COLO829 (cell line): ENCODE measurements around the gene SBF2.

Source experiments
- DNase-seq: peaks from one replicate; pipeline ENCODE4 v3.0.0; 2012; ENCODE audit warnings: low spot score

SBF2 gene

DNA sequence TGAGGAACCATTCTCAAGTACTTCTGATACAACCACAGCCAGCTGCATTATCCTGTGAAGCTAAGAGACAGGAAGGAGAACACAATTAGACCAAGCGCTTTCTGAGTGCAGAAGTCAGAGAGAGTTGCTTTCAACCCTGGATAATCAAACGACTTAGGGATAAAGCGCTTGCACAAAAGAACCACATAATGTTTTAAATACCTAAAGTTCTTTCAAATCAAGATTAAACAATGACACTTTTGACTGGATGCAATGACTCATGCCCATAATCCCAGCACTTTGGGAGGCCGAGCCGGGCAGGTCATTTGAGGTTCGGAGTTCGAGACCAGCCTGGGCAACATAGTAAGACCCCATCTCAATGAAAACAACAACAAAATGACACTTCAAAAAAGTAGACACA, 485.1 kb downstream of the SBF2 start:
- peak; percentile 60 for DNase-seq

DNA sequence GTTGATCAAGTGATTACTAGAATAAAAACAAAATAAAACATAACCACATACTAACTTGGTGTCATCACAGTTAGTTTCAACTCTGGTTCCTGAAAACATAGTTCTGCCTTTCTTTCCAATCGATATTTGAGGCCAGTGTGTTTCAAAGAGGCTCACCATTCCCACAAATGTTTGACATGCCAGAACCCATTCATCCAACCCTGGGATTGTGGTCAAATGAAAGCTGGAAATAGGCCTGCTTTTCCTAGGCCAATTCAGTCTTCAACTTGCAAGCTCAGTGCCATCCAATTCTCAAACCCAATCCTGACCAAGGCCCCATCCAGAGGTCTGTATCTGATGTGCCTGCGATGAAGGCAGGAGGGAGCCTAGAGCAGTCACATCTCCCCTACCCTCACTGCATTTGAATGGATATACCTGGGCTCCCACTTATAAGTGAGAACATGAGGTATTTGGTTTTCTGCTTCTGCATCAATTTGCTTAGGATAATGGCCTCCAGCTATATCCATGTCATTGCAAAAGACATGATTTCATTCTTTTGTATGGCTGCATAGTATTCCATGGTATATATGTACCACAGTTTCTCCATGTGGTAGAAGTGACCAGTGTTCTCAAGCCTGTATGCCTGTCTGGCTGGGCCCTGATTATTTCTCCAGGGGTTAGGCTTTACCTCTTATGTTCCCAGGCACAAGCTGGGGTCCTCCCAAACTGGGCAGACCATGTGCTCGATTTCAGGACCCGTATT, 486.9 kb downstream of the SBF2 start:
- no peak for DNase-seq

DNA sequence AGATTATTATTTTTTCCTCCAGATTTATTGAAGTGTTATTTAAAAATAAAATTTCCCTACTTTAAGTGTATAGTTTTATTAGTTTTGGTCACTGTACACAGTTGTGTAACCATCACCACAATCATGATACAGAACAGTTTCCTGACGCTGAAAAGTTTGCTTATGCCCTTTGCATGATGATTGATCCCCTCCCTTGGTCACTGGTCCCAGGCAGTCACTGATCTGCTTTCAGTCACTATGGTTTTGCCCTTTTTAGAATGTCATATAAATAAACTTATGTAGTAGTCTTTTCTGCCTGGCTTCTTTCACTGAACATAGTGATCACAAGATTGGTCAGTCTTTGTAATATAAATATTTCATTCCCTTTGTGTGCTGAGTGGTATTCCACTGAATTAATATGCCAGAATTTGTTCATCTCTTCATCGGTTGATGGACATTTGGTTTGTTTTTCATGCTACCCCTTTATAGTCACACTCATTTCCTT, 489.6 kb downstream of the SBF2 start:
- DNase-seq: no peak

DNA sequence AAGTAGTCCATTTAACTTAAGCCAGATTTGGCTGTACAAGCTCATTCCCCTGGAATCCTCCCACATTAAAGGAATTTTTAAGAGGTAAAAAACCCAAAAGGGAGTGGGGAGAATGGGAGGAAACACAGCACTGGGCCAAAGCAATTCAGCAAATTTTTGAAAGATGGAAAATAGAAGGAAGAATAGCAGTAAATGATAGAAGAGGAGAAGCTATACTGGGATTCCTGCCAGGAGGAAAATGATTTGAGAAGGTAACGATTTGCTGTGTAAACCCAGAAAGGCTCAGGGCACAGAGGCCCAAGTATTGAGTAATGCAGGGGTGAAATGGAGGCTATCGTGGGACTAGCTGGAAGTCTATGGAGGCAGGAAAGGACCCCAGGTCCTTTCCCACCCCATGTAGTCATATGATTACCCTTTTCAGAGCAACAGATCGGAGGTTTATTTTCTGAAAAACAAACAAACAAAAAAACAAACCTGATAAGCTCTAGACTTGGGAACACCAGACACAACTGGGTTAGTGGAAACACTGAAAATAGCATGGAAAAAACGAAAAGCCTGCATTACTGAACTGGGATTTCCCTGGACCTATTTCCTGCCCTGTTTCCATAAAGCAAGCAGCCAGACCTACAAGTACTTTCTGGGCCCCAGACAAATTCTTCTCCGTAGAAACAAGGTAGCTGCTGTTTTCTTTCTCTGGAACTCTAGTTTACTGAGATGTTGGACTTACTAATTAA, 490.2 kb downstream of the SBF2 start:
- no peak for DNase-seq

DNA sequence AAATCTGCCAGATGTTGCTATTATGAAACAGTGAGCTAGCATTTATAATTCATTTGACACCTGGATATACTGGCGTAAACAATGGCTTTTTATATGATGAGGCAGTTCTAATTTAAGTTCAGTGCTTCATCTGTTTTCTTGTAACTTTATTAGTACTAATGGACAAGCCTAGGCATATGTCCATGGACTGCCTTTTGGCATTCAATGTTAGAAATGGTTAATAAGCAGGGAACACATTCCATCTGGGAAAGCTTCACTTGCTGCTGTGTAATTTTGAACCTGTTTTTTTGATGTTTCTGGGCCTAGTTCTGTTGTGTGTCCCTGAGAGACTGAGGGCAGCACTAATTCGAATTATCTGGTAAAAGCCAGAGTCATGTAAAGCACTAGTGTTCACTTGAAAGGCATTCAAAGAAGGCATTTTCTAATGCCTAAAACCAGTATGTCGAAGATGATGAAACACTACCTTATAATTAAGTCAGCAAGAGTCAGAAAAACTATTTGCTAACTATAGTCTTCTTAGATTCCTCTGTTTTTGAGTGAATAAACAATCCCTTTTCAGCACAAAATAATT, 491.6 kb downstream of the SBF2 start:
- no peak for DNase-seq

DNA sequence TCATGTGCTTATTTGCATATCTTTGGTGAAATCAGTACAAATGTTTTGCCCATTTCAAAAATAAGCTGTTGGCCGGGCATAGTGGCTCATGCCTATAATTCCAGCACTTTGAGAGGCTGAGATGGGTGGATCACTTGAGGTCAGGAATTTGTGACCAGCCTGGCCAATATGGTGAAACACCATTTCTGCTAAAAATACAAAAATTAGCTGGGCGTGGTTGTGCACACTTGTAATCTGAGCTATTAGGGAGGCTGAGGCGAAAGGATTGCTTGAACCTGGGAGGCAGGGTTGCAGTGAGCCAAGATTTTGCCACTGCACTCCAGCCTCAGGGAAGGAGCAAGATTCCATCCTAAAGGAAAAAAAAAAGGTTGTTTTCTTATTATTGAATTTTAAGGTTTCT, 494.1 kb downstream of the SBF2 start:
- no peak for DNase-seq

DNA sequence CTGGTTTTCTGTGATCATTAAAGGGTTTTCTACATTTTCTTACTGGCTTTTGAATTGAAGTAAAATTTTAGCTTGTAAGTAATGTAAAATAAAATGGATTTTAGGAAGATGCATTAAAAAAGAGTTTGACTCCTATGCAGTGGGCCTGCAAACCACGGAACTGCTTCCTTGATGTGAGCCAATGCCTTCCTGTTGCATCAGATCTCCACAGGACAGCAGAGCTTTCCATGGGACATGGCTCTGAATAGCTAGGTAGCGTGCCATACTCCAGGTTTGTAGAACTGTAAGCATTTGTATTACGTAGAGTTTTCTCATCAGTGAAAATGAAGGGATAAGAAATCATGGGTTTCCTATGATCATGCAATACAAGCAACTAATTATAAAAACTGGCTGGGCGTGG, 496.7 kb downstream of the SBF2 start:
- no peak for DNase-seq

DNA sequence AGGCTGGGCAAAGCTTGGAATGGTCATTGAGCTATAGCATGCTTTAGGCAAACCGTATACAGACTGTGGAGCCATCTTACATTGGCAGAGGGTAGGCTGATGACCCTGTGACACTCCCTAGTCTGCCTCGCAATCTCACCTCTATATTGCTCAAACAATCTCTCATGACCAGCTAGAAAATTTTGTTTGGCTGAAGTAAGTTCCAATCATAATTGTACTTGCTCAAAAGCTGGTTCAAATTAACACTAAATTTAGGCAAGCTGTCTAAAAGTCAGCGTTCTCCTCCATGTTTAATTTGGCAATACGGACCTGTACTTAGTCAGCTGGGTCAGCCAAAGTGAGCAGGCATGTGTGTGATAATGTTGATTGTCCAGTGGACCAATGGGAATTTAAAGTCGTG, 497.2 kb downstream of the SBF2 start:
- DNase-seq: no peak

DNA sequence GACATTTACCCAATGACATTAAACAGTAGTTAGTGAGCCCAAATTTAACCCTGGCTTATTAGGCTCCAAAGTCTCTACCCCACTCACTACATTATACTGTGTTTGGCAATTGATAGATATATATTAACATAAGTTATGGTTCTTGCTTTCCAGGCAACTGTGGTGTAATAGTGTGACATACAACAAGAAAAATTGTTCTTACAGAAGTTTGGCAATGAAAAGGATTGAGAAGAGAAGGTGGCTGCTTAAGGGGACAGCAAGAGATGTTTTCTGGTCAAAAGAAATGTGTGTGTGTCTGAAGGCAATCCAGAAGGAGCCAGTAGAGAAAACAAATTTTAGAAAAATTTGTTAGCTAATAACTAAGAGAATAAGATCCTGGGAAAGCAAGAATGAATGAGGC, 497.8 kb downstream of the SBF2 start:
- DNase-seq: no peak

DNA sequence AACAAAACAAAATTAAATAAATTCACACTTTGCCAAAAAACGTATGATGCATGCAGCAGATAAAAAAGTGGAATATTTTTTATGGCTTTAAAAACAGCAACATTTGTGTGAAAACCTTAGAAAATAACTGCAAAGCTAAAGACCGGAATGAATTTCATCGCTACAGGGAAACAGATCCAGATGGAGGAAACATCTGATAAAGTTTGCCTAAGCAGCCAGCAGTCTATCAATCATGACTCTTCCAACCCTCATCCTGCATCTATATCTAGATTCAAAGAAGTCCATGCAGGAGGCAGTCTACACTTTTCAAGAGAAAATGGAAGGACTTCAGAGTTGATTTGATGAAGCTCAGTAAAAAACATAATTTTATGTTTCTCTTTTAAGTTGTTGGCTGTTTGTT, 503.3 kb downstream of the SBF2 start:
- no peak for DNase-seq

DNA sequence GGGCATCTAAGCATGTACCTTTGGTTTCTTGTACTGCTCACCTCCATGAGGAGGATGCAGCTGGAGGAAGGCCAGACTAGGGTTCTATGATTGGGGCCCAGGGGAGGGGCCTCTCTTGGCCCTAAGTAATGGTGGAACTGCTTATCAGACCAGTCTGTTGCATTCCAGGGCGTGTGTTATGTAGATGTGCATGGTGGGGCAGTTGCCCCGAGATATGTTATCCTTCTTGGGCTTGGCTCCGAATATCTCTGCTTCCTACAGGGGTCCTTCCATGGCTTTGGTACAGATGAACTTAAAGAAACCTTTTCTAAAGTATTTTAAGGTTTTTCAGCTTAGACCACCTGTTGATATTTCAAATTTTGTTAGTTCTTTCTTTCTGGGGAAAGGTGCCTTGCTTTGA, 504.1 kb downstream of the SBF2 start:
- no peak for DNase-seq

DNA sequence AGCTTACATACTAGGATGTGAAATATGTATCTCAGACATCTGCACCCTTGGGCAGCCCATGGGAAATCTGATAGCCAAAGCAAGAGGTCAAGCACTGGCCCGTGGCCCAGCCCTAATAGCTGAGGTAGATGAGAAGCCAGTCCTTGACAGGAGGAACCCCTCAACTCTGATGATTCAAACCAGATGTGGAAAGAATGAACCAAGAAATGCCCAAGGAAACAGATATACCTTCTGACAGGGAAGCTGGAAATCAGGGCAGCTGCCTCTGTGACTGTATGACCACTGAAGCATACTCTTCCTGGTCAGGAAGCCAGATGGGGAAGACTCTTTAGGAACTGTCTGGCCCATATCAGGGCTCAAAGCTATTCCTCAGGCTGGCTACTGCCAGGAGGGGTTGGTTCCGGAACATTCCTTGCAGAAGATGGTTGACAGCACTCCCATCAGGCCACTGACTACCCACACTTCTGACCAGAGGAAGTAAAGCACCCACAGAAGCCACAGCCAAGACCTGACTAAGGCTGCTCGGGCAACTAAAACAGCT, 506.0 kb downstream of the SBF2 start:
- no peak for DNase-seq

DNA sequence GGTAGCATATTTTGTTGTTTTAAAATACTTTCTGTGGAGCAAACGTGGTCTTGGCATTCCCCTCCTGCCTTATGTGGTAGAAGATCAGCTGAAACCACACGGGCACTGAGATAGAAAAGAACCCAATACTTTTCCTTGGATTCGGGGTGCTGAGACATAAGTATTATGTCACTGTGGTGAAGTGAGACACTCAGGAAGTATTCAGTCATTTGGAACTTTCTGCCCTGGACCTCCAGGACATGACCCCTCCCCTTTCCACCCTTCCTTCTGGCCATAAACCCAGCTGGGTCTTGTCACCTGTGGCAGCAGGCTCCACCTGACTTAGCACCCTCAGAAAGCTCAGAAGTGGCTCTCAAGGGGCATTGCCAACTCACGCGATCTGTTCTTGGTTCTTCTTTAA, 506.8 kb downstream of the SBF2 start:
- no peak for DNase-seq

DNA sequence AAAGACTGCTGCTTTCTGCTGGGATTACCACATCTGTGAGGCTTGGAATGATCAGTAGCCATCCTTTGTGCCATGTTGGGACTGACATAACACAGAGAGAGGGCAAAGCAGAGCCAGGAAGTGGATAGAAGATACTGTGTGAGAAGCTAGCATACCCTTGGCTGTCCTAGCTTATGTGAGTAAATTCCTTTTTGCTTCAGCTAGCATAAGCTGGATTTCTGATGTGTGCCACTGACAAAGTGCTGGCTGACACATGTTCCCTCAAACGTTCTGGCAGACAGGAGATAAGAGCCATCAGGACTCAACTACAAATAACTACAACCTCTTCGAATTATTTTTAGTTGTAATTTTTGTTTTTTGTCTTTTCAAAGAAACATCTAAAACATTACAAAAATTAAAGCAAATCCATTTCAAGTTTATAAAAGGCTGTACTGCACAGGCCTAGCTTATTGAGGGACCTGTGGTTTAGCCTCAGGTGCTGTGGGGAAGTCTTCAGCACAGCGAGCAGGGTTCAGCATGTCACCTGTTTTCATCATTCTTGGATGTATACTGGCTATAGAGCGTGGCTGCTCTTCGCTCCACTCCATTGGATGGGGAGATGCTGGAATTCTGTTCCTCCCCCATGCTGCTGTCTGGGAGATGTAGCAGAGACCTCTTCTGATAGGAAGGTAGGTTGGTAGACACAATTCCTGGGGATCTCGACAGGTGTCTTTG, 509.3 kb downstream of the SBF2 start:
- DNase-seq: no peak

DNA sequence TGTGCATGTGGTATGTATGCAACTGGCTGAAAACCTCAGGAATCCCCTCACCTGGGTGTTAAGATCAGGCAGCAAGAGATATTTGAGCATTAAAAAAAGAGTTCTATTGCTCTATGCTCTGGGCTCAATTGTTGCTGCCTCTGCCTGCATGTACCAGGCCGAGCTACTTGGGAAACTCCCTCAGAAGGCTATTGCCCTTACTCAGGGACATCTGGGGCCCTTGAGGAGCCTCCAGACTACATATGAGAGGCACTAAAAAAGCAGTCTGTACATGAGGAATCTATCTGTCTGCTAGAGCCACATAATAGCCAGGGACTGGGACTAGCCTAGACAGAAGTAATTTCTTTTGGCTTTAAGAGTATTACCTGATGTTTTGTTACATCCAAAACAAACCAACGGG, 510.0 kb downstream of the SBF2 start:
- DNase-seq: no peak

DNA sequence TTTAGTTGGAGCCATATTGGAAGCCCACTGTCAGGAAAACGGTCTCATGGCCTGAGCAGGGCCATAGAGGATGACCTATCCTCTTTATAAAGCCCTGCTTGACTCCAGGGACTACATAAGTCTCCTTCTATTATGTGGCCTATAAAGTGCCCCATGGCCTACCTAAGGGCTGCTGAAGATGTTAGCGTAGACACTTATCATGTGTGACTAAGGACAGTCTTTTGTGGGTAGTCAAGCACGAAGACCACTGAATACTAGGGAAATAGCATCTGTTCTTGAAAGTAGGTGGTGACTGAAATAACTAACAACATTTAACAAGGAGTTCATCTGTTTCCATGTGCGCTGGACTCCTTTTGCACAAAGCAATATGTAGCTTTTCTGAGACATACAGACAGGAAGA, 513.1 kb downstream of the SBF2 start:
- no peak for DNase-seq

DNA sequence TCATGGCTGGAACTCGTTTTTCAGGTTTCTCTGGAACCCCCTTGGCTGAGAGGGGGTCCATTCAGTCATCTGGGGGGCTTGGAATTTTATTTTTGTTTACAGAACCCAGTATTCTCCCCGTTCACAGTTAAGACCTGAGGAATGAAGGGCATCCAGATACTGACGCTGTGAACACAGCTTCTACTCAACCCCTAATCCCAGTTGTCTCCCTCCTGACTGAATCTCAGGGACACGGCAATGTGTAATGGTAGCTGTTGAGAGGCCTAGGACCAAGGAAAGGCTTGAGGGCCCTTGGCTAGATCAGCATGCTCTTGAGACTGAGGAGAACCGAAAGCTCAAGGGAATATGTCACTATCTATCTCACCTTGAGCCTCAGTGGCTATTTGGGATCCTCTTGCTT, 516.5 kb downstream of the SBF2 start:
- no peak for DNase-seq

DNA sequence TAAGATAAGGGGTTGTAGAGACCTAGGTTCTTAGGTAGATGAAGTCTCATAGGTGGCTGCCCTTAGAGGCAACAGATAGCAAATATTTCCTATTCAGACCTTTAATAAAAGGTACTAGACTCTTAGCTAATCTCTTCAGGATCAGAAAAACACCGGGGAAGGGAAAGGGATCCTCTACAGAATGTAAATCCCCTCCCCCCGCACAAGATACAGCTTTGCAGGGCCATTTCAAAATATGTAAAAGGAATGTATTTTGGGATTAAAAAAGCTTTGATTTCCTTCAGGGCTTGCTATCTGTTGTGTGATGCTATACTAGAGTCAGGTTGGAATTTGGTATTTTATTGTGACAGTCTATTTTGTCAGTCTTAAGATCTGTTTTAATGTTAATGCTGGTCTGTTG, 517.0 kb downstream of the SBF2 start:
- no peak for DNase-seq

DNA sequence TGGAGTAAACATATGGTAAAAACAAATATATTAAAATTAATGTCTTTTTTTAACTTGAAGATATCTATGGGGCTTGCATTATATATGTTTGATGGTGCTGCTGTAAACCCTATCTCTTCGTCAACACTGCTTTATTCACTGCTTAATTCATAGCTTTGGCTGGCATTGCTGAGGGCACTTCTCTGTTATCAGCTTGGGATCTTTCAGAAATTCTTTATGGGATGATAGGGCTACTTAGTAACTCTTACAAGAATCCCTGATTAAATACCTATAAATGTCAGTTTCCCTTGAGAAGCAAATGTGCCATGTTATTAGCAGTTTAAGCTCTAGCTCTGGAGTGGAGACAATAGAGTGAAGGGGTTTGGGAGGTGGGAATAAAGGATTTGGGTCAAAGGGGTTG, 517.8 kb downstream of the SBF2 start:
- DNase-seq: no peak

DNA sequence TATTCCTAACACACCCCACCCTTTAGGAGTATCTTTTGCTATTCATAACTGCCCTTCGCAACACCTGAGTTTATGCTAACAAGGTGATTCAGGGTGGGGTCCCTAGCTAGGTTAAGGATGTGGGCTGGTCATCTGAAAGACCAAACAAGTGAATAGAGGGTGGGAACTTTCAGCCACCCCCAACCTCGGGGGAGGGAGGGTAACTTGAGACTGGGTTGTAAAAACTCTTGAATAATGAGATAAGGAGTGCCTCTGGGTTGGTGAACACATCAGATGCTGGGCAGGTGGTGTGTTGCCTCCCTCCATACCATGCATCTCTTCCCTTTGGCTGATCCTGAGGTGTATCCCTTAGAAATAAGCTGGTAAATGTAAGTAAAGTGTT, 518.6 kb downstream of the SBF2 start:
- DNase-seq: no peak

DNA sequence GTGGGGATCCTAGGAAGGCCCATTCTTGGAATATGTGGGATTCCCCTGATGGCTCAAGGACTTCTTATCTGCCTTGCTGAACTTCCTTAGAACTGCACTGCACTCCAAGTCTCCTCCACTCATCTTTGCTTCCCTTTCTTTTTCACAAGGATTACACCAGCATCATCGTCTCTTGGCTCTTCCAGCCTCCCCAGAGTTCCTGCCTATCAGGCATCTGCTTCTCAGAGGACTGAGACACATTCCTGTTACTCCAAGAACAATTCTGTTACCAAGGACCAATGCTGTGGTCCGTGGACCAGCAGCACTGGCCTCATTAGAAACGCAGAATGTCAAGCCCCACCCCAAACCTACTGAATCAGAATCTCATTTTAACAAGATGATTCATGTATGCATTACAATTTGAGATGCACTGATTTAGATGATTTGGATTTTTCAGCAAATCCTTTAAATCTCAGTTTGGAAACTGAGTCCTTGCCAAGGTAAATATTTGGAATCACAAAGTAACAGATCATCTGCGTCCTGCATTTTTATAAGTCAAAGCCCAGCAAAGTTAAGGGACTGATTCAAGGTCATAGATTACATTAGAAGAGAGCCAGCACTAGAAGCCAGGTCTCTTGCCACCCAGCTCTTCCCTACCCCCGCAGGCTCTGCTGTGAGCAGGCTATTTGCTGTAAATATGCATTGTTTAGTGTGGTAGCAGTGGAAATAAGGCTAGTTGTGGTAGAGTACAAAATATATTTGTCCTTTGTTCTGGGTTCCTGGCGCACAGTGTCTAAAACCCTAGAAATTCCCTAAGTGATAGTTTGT, 519.2 kb downstream of the SBF2 start:
- DNase-seq: no peak

DNA sequence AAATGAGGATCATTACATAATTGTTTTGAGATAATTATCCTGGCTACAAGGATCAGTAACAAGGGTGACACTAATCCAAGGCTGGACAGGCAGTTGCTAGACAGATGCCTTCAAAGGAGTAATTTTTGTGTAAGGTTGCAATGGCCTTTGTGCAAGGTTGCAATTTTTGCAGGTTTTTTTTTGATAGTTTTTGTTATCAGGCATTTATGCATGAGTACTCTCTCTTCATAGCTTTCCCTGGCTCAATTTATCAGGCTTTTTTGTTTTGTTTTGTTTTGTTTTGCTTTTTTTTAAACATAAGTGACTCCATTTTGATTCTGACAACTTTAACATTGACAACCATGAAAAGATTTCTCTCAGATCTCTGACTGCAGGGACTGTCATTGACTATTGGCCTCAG, 519.9 kb downstream of the SBF2 start:
- DNase-seq: no peak
